Mesendoderm (in vitro differentiated cells): ENCODE results near the gene ATP2B1.

Experiments
- DNase-seq: peaks from one replicate; pipeline ENCODE4 v3.0.0; 2013
- H2AK5ac ChIP-seq: 2 replicates; pipeline ENCODE4 v1.6.1; 2013; ENCODE audit warnings: low read length, inconsistent platforms
- H2BK120ac ChIP-seq: 2 replicates; pipeline ENCODE4 v1.6.1; 2013; ENCODE audit warnings: low read depth, mild to moderate bottlenecking, low read length, moderate library complexity, mixed read lengths
- H2BK15ac ChIP-seq: replicated peaks from 2 replicates; pipeline ENCODE4 v1.6.1; 2013; ENCODE audit warnings: low read depth, mild to moderate bottlenecking, moderate library complexity
- H2BK5ac ChIP-seq: 2 replicates; pipeline ENCODE4 v1.6.1; 2013; ENCODE audit warnings: low read length, inconsistent platforms
- H3K18ac ChIP-seq: 2 replicates; pipeline ENCODE4 v1.6.1; 2013; ENCODE audit warnings: mild to moderate bottlenecking, low read length, mixed read lengths
- H3K23ac ChIP-seq: one replicate; pipeline ENCODE4 v1.6.1; 2013; ENCODE audit warnings: low read length
- H3K27ac ChIP-seq: 2 replicates; pipeline ENCODE4 v1.5.1; 2013; ENCODE audit warnings: low read depth, mild to moderate bottlenecking, inconsistent platforms, low read length, moderate library complexity
- H3K27me3 ChIP-seq: 2 replicates; pipeline ENCODE4 v1.6.1; 2013; ENCODE audit warnings: low read length, control low read depth, mild to moderate bottlenecking, inconsistent platforms; ENCODE audit not compliant: insufficient read depth, poor library complexity
- H3K36me3 ChIP-seq: 2 replicates; pipeline ENCODE4 v1.6.1; 2013; ENCODE audit warnings: low read length, inconsistent platforms; ENCODE audit not compliant: control insufficient read depth, insufficient read depth
- H3K4ac ChIP-seq: one replicate; pipeline ENCODE4 v1.6.1; 2013; ENCODE audit warnings: low read depth, mild to moderate bottlenecking, low read length, moderate library complexity
- H3K4me1 ChIP-seq: 2 replicates; pipeline ENCODE4 v1.6.1; 2013; ENCODE audit warnings: low read depth, low read length, inconsistent platforms; ENCODE audit not compliant: control insufficient read depth
- H3K4me2 ChIP-seq: 2 replicates; pipeline ENCODE4 v1.6.1; 2013; ENCODE audit warnings: low read length
- H3K4me3 ChIP-seq: 2 replicates; pipeline ENCODE4 v1.5.1; 2013; ENCODE audit warnings: mild to moderate bottlenecking, low read length
- H3K56ac ChIP-seq: one replicate; pipeline ENCODE4 v1.6.1; 2013; ENCODE audit warnings: low read length
- H3K79me1 ChIP-seq: 2 replicates; pipeline ENCODE4 v1.6.1; 2013; ENCODE audit warnings: low read length, inconsistent platforms
- H3K79me2 ChIP-seq: 2 replicates; pipeline ENCODE4 v1.6.1; 2013; ENCODE audit warnings: mild to moderate bottlenecking, low read length; ENCODE audit not compliant: control insufficient read depth, insufficient read depth
- H3K9ac ChIP-seq: 2 replicates; pipeline ENCODE4 v1.6.1; 2013; ENCODE audit warnings: low read length, inconsistent platforms
- H4K5ac ChIP-seq: one replicate; pipeline ENCODE4 v1.6.1; 2013; ENCODE audit warnings: low read length
- H4K8ac ChIP-seq: one replicate; pipeline ENCODE4 v1.6.1; 2013; ENCODE audit warnings: low read depth, mild to moderate bottlenecking, control low read depth, low read length, moderate library complexity
- WGBS: extraction: QIAGEN DNeasy Blood & Tissue Kit; methylation state at CpG from one replicate; pipeline ENCODE4 v1.1.7; 2013; ENCODE audit warnings: low lambda C conversion rate, missing lambda C conversion rate; ENCODE audit not compliant: insufficient coverage; ENCODE audit errors: extremely low coverage; 5-methylcytosine and 5-hydroxymethylcytosine counted together

ATP2B1 gene

GRCh38 chr12:89729946-89730459 is 21.4 kb upstream of the ATP2B1 start:
- H3K27ac ChIP-seq = no peak overlapping the region
- no peak overlapping the region for H3K4me2 ChIP-seq
- no peaks in the 10 kb centered on the region for H3K36me3 ChIP-seq
- no peak overlapping the region for H2BK5ac ChIP-seq
- H2AK5ac ChIP-seq = no peak overlapping the region
- no peak for DNase-seq
- H3K23ac ChIP-seq = no peak overlapping the region
- 100% methylated on average over 2 of the region's 4 CpGs for WGBS
- H2BK15ac ChIP-seq = no peak overlapping the region
- H4K5ac ChIP-seq = no peak overlapping the region
- no peaks in the 10 kb centered on the region for H3K79me2 ChIP-seq
- H3K4ac ChIP-seq = no peak overlapping the region
- no peak overlapping the region for H3K4me3 ChIP-seq
- H3K27me3 ChIP-seq = no peaks in the 10 kb centered on the region
- no peak overlapping the region for H3K56ac ChIP-seq
- no peak overlapping the region for H4K8ac ChIP-seq
- no peak overlapping the region for H2BK120ac ChIP-seq
- no peak overlapping the region for H3K18ac ChIP-seq
- H3K79me1 ChIP-seq = no peaks in the 10 kb centered on the region
- H3K4me1 ChIP-seq = no peaks in the 10 kb centered on the region
- no peak overlapping the region for H3K9ac ChIP-seq

- Histone ChIP-seq H2BK15ac (no peak overlapping the region), H2BK5ac (no peak overlapping the region), H3K56ac (no peak overlapping the region), H3K27ac (no peak overlapping the region), H3K4ac (no peak overlapping the region), H3K9ac (no peak overlapping the region), H3K18ac (no peak overlapping the region), H3K79me2 (no peaks in the 10 kb centered on the region), H4K5ac (no peak overlapping the region), H2AK5ac (no peak overlapping the region), H3K4me2 (no peak overlapping the region), H3K36me3 (no peaks in the 10 kb centered on the region), H3K23ac (no peak overlapping the region), H3K4me1 (no peaks in the 10 kb centered on the region), H3K27me3 (no peaks in the 10 kb centered on the region), H3K4me3 (no peak overlapping the region), H3K79me1 (no peaks in the 10 kb centered on the region), H2BK120ac (no peak overlapping the region), H4K8ac (no peak overlapping the region)
- no peak for DNase-seq
These were observed 14.6 kb upstream of the ATP2B1 start for GRCh38 chr12:89723276-89723675.

- no peak overlapping the region for H2BK15ac ChIP-seq
- no peak overlapping the region for H4K8ac ChIP-seq
- no peaks in the 10 kb centered on the region for H3K79me2 ChIP-seq
- H3K4me1 ChIP-seq = no peaks in the 10 kb centered on the region
- no peak overlapping the region for H3K56ac ChIP-seq
- no peak overlapping the region for H3K9ac ChIP-seq
- H3K27me3 ChIP-seq = no peaks in the 10 kb centered on the region
- H2BK5ac ChIP-seq = no peak overlapping the region
- H3K4ac ChIP-seq = no peak overlapping the region
- no peak overlapping the region for H3K23ac ChIP-seq
- no peak overlapping the region for H4K5ac ChIP-seq
- no peak overlapping the region for H2BK120ac ChIP-seq
- no CpG with 5 or more reads among the region's 8 CpGs for WGBS
- H3K79me1 ChIP-seq = no peaks in the 10 kb centered on the region
- no peaks in the 10 kb centered on the region for H3K36me3 ChIP-seq
- no peak overlapping the region for H3K18ac ChIP-seq
- H3K4me3 ChIP-seq = no peak overlapping the region
- no peak for DNase-seq
- H3K4me2 ChIP-seq = no peak overlapping the region
- no peak overlapping the region for H2AK5ac ChIP-seq
- H3K27ac ChIP-seq = no peak overlapping the region
These were observed 12.8 kb upstream of the ATP2B1 start for GRCh38 chr12:89721291-89721987.

GRCh38 chr12:89717759-89718523 is 9.3 kb upstream of the ATP2B1 start:
- no peak overlapping the region for H2BK15ac ChIP-seq
- H3K27ac ChIP-seq = no peak overlapping the region
- no peaks in the 10 kb centered on the region for H3K36me3 ChIP-seq
- no peak overlapping the region for H3K56ac ChIP-seq
- no peak overlapping the region for H2AK5ac ChIP-seq
- H3K79me2 ChIP-seq = no peaks in the 10 kb centered on the region
- DNase-seq = no peak
- no peak overlapping the region for H3K4me3 ChIP-seq
- H3K9ac ChIP-seq = no peak overlapping the region
- WGBS = no CpG with 5 or more reads among the region's 2 CpGs
- no peak overlapping the region for H2BK5ac ChIP-seq
- no peaks in the 10 kb centered on the region for H3K27me3 ChIP-seq
- no peak overlapping the region for H4K8ac ChIP-seq
- H3K4me2 ChIP-seq = no peak overlapping the region
- H2BK120ac ChIP-seq = no peak overlapping the region
- H4K5ac ChIP-seq = no peak overlapping the region
- no peak overlapping the region for H3K4ac ChIP-seq
- no peak overlapping the region for H3K18ac ChIP-seq
- H3K23ac ChIP-seq = no peak overlapping the region
- H3K79me1 ChIP-seq = no peaks in the 10 kb centered on the region
- no peaks in the 10 kb centered on the region for H3K4me1 ChIP-seq

- no peaks in the 10 kb centered on the region for H3K79me1 ChIP-seq
- no peak overlapping the region for H4K8ac ChIP-seq
- H2BK15ac ChIP-seq = no peak overlapping the region
- no peak overlapping the region for H2AK5ac ChIP-seq
- no peak overlapping the region for H2BK5ac ChIP-seq
- no peak overlapping the region for H3K23ac ChIP-seq
- H3K4me3 ChIP-seq = no peak overlapping the region
- no peak overlapping the region for H3K27ac ChIP-seq
- no peak overlapping the region for H3K9ac ChIP-seq
- peaks cover 4% of the 10 kb centered on the region for H3K27me3 ChIP-seq
- WGBS = no CpG with 5 or more reads among the region's 3 CpGs
- H3K36me3 ChIP-seq = no peaks in the 10 kb centered on the region
- H3K18ac ChIP-seq = no peak overlapping the region
- H3K79me2 ChIP-seq = peaks cover under 1% of the 10 kb centered on the region
- no peak overlapping the region for H2BK120ac ChIP-seq
- no peaks in the 10 kb centered on the region for H3K4me1 ChIP-seq
- H3K56ac ChIP-seq = no peak overlapping the region
- H3K4me2 ChIP-seq = no peak overlapping the region
- DNase-seq = no peak
- H4K5ac ChIP-seq = no peak overlapping the region
- no peak overlapping the region for H3K4ac ChIP-seq
These were observed 4.1 kb upstream of the ATP2B1 start for GRCh38 chr12:89712706-89713105.
